ENCODE data around the gene ZNF221.

Gene ZNF221

DNA sequence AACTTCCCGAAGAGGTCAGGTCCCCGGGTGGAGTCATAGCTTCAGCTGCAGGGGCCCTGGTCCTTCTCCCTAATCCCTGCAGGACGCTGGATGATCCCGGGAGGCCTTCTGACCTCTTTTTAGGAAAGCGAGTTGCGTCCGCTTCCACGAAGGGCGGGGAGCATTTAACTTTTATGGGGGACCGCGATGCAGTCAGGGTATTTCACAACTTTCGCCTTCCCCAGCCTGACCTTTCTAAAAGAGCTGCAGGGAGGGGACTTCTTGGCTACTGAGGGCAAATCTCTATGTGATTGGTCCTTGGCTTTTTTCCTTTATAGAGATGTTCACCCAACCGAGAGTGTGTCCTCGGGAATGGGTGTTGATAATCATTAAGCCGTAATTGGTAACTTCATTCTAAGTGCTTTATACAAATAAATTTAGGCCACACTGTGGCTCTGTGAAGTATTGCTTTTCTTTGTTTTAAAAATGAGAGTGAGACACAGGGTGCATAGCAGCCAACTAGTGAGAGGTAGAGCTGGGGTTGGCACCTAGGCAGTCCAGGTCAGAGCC lies 52.5 kb downstream of the ZNF221 start:
- Histone ChIP-seq H2AFZ (ENCODE audit: low read length, unreplicated experiment) (peak overlapping the region; percentile 15), H3K4me3 (ENCODE audit: low read depth, low read length) (peak overlapping the region; percentile 98), H3K27ac (ENCODE audit: low read depth, low read length) (peak overlapping the region; percentile 2; the same call in 1 of the 2 replicates)

DNA sequence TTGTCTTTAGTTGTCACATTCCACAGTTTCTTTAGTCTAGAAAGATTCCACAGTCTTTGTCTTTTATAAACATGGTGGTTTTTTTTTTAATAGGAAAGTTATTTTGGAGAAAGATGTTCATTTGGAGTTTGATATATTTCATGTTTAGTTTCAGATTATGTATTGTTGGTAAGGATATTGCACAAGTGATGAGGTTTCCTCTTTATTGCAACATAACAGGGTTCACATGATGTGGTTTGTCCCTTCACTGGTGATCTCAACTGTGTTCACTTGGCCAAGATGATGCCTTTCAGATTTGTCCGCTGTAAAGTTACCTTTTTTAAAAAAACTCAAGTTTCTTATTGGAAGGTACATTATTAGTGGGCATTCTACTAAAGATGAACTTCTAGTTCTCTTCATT lies 54.9 kb downstream of the ZNF221 start:
- Histone ChIP-seq H2AFZ (ENCODE audit: low read length, unreplicated experiment) (no peak overlapping the region), H3K79me2 (ENCODE audit: control insufficient read depth, insufficient read depth, low read length, unreplicated experiment) (peaks cover 15% of the 10 kb centered on the region), H3K4me3 (ENCODE audit: low read depth, low read length) (no peak overlapping the region), H3K27me3 (ENCODE audit: insufficient read depth, low read length) (no peaks in the 10 kb centered on the region), H3K4me1 (ENCODE audit: control insufficient read depth, insufficient read depth, low read length, unreplicated experiment) (peaks cover 4% of the 10 kb centered on the region), H3K27ac (ENCODE audit: low read depth, low read length) (no peak overlapping the region), H3K36me3 (ENCODE audit: insufficient read depth, low read length) (peaks cover 46% of the 10 kb centered on the region)

More for the DNA sequence above, 52.5 kb downstream of the ZNF221 start:
- Histone ChIP-seq H3K27me3 (ENCODE audit: insufficient read depth, low read length) (no peaks in the 10 kb centered on the region), H3K36me3 (ENCODE audit: insufficient read depth, low read length) (peaks cover 23% of the 10 kb centered on the region), H3K79me2 (ENCODE audit: control insufficient read depth, insufficient read depth, low read length, unreplicated experiment) (peaks cover 15% of the 10 kb centered on the region), H3K4me1 (ENCODE audit: control insufficient read depth, insufficient read depth, low read length, unreplicated experiment) (peaks cover 4% of the 10 kb centered on the region)

DNA sequence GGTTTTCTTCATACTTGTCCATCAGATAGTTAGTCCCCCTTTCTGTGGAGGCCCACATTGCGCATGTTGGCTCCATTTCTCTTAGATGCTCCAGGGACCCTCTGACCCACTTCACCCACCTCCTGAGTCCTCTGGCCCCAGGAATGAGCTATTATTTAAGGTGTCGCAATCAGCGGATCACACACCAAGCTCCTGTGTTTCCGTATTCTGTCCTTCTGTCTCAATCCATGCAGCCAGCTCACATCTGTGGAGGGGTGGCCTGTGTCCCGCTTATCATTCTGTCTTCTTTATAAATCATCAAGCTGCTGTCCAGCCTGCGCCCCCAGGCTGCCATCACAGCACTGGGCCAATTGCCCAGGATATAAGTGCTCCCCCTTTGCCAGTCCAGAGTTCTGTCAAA lies 56.4 kb downstream of the ZNF221 start:
- no peak overlapping the region for H3K4me3 ChIP-seq (ENCODE audit: low read depth, low read length)
- H2AFZ ChIP-seq (ENCODE audit: low read length, unreplicated experiment), result no peak overlapping the region
- peaks cover 15% of the 10 kb centered on the region for H3K79me2 ChIP-seq (ENCODE audit: control insufficient read depth, insufficient read depth, low read length, unreplicated experiment)
- no peak overlapping the region for H3K27ac ChIP-seq (ENCODE audit: low read depth, low read length)
- H3K36me3 ChIP-seq (ENCODE audit: insufficient read depth, low read length), result peaks cover 60% of the 10 kb centered on the region
- H3K4me1 ChIP-seq (ENCODE audit: control insufficient read depth, insufficient read depth, low read length, unreplicated experiment), result peaks cover 4% of the 10 kb centered on the region
- no peaks in the 10 kb centered on the region for H3K27me3 ChIP-seq (ENCODE audit: insufficient read depth, low read length)

DNA sequence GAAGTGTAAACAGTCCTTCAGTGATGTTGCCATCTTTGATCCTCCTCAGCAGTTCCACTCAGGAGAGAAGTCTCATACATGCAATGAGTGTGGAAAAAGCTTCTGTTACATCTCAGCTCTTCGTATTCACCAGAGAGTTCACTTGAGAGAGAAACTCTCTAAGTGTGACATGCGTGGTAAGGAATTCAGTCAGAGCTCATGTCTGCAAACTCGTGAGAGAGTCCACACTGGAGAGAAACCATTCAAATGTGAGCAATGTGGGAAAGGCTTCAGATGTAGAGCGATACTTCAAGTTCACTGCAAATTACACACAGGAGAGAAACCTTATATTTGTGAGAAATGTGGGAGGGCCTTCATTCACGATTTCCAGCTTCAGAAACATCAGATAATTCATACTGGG lies 59.4 kb downstream of the ZNF221 start:
- H3K79me2 ChIP-seq (ENCODE audit: control insufficient read depth, insufficient read depth, low read length, unreplicated experiment), result peaks cover 3% of the 10 kb centered on the region
- no peak overlapping the region for H3K4me3 ChIP-seq (ENCODE audit: low read depth, low read length)
- H3K36me3 ChIP-seq (ENCODE audit: insufficient read depth, low read length), result peaks cover 64% of the 10 kb centered on the region
- H2AFZ ChIP-seq (ENCODE audit: low read length, unreplicated experiment), result no peak overlapping the region
- H3K27me3 ChIP-seq (ENCODE audit: insufficient read depth, low read length), result no peaks in the 10 kb centered on the region
- H3K27ac ChIP-seq (ENCODE audit: low read depth, low read length), result no peak overlapping the region
- H3K4me1 ChIP-seq (ENCODE audit: control insufficient read depth, insufficient read depth, low read length, unreplicated experiment), result no peaks in the 10 kb centered on the region
